Tibial nerve (tissue), 4 donors: ENCODE measurements around the gene NHSL1. TPM values are rescaled to one million over a fixed set of nuclear protein-coding genes. Genes with fewer than 3 reads are reported as not detected.

ENCODE experiments used
- DNase-seq, 2 donors: peaks; one replicate each; pipeline ENCODE4 v3.0.0-alpha.2; 2019; ENCODE audit warnings: low spot score in 2 of 2
- H3K27ac ChIP-seq, 4 donors: fragments of 200-600 bp; sonication (generic) in 3 of 4; one replicate each; pipeline ENCODE4 v1.5.1; 2017 to 2019; ENCODE audit warnings: mild to moderate bottlenecking in 1 of 4
- H3K27me3 ChIP-seq, 2 donors: fragments of 200-600 bp; sonication (generic) in 1 of 2; one replicate each; pipeline versions ENCODE4 v1.5.1 to v1.6.0; 2017 to 2019
- H3K36me3 ChIP-seq, 3 donors: fragments of 200-600 bp; sonication (generic); one replicate each; pipeline ENCODE4 v1.5.1; 2018 to 2019
- H3K4me1 ChIP-seq, 4 donors: fragments of 200-600 bp; sonication (generic) in 3 of 4; one replicate each; pipeline ENCODE4 v1.5.1; 2017 to 2019
- H3K4me3 ChIP-seq, 4 donors: fragments of 200-600 bp; sonication (generic) in 3 of 4; one replicate each; pipeline ENCODE4 v1.5.1; 2017 to 2019; ENCODE audit warnings: mild to moderate bottlenecking in 1 of 4, moderate library complexity in 1 of 4
- H3K9me3 ChIP-seq, 4 donors: fragments of 200-600 bp; sonication (generic) in 3 of 4; one replicate each; pipeline ENCODE4 v1.5.1; 2017 to 2019
- CTCF ChIP-seq, 5 experiments: fragments of 200-600 bp in 3 of 5; fragments of 450-650 bp in 2 of 5; sonication (generic) in 3 of 5; IDR thresholded peaks; one replicate each; pipeline ENCODE4 v1.5.1; 2016 to 2019; ENCODE audit warnings: antibody characterized with exemption in 5 of 5, mild to moderate bottlenecking in 3 of 5, moderate library complexity in 2 of 5
- EP300 ChIP-seq, 2 donors: sonication (generic); formaldehyde crosslinking; IDR thresholded peaks; one replicate each; pipeline ENCODE4 v1.6.1; 2017; ENCODE audit warnings: antibody characterized with exemption in 2 of 2, mild to moderate bottlenecking in 1 of 2
- POLR2A ChIP-seq, 2 donors: fragments of 450-650 bp; IDR thresholded peaks; one replicate each; pipeline ENCODE4 v1.6.1; 2017; ENCODE audit warnings: antibody characterized with exemption in 2 of 2, mild to moderate bottlenecking in 2 of 2, moderate library complexity in 2 of 2
- WGBS, 2 donors: methylation state at CpG; one replicate each; pipeline ENCODE4 v1.1.5; 2018; 5-methylcytosine and 5-hydroxymethylcytosine counted together
- total RNA-seq, 4 donors: library from RNA; depleted of rRNA; stranded (reverse); fragments of >200 nt; gene quantifications; one replicate each; pipeline ENCODE4 v1.1.0, GENCODE V29; 2016

NHSL1 gene
- total RNA-seq, 4 donors from 2014 or later = 8.6 to 17.3 (median 12.6) TPM

- Histone ChIP-seq H3K27me3 (no peaks in the 10 kb centered on the region), H3K4me3 (no peak overlapping the region), H3K27ac (no peak overlapping the region), H3K9me3 (no peaks in the 10 kb centered on the region), H3K36me3 (no peaks in the 10 kb centered on the region), H3K4me1 (peaks cover 0 to 36% (median 7%) of the 10 kb centered on the region in 4 donors)
- WGBS, 2 donors = 79 to 81% methylated on average over 6 of the region's 6 CpGs
- no peak for TF ChIP-seq CTCF (IDR thresholded peaks at IDR 0.05)
- no peak for TF ChIP-seq EP300 (IDR thresholded peaks at IDR 0.05)
- no peak for TF ChIP-seq POLR2A (IDR thresholded peaks at IDR 0.05)
- DNase-seq = no peak
Observed at GRCh38 chr6:138535728-138536455, 36.6 kb upstream of the NHSL1 start.

GRCh38 chr6:138533667-138534066 is 34.4 kb upstream of the NHSL1 start:
- no peak for DNase-seq
- no peaks in the 10 kb centered on the region for H3K9me3 ChIP-seq
- peaks cover 0 to 24% (median 2%) of the 10 kb centered on the region in 4 donors for H3K4me1 ChIP-seq
- no peaks in the 10 kb centered on the region for H3K27me3 ChIP-seq
- WGBS, 2 donors = 98% methylated on average over 2 of the region's 2 CpGs
- no peaks in the 10 kb centered on the region for H3K36me3 ChIP-seq
- no peak for TF ChIP-seq POLR2A (IDR thresholded peaks at IDR 0.05)
- no peak for TF ChIP-seq EP300 (IDR thresholded peaks at IDR 0.05)
- no peak for TF ChIP-seq CTCF (IDR thresholded peaks at IDR 0.05)
- no peak overlapping the region for H3K4me3 ChIP-seq
- no peak overlapping the region for H3K27ac ChIP-seq

- Histone ChIP-seq H3K27ac (no peak overlapping the region), H3K4me3 (no peak overlapping the region), H3K36me3 (no peaks in the 10 kb centered on the region), H3K9me3 (no peaks in the 10 kb centered on the region), H3K27me3 (no peaks in the 10 kb centered on the region), H3K4me1 (peaks cover 0 to 32% (median 0%) of the 10 kb centered on the region in 4 donors)
- DNase-seq = no peak
- WGBS, 2 donors = 100% methylated on average over 2 of the region's 2 CpGs
- TF ChIP-seq EP300 (IDR thresholded peaks at IDR 0.05) = no peak
Observed at GRCh38 chr6:138531387-138531786, 32.1 kb upstream of the NHSL1 start.

- WGBS, 2 donors = 74 to 84% methylated on average over 3 of the region's 3 CpGs
- Histone ChIP-seq H3K36me3 (no peaks in the 10 kb centered on the region), H3K9me3 (no peaks in the 10 kb centered on the region), H3K27me3 (no peaks in the 10 kb centered on the region), H3K4me3 (no peak overlapping the region), H3K4me1 (peaks cover 0 to 36% (median 0%) of the 10 kb centered on the region in 4 donors), H3K27ac (no peak overlapping the region)
- DNase-seq = no peak
- TF ChIP-seq POLR2A (IDR thresholded peaks at IDR 0.05) (no peak), CTCF (IDR thresholded peaks at IDR 0.05) (no peak), EP300 (IDR thresholded peaks at IDR 0.05) (no peak)
Observed at GRCh38 chr6:138529478-138529877, 30.2 kb upstream of the NHSL1 start.

GRCh38 chr6:138528956-138529355 is 29.7 kb upstream of the NHSL1 start:
- Histone ChIP-seq H3K27ac (no peak overlapping the region), H3K9me3 (no peaks in the 10 kb centered on the region), H3K27me3 (no peaks in the 10 kb centered on the region), H3K36me3 (no peaks in the 10 kb centered on the region), H3K4me1 (peaks cover 0 to 38% (median 0%) of the 10 kb centered on the region in 4 donors), H3K4me3 (no peak overlapping the region)
- no peak for TF ChIP-seq CTCF (IDR thresholded peaks at IDR 0.05)
- no peak for TF ChIP-seq EP300 (IDR thresholded peaks at IDR 0.05)
- no peak for TF ChIP-seq POLR2A (IDR thresholded peaks at IDR 0.05)
- WGBS, 2 donors = 52 to 63% methylated on average over 2 of the region's 2 CpGs
- no peak for DNase-seq
